GM18502 (cell line): ENCODE measurements around the gene FRMPD1.

ENCODE experiments used
- ATAC-seq: cut with Tn5 transposase; IDR thresholded peaks from one replicate; pipeline ENCODE4 v1.9.1; 2021; ENCODE audit warnings: mild to moderate bottlenecking; ENCODE audit not compliant: unreplicated experiment, poor library complexity

The FRMPD1 gene

DNA sequence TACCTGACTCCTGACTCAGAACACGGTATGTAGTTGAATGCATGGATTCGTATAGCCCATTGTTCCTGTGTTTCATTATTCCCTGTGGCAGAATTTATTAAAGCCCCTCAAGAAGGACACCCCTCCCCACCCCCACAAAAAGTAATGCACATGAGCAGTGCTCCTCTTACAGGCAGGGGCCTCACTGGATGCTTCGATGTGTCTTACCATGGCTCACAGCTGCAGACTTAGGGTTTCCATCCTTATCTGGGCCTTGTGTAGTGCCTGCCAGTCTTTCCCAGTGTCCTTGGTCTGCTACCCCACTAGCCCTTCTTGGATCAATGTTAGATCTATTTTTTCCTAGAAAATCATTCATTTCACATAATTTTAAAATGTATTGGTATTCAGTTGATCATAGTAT lies 119.2 kb downstream of the FRMPD1 start:
- ATAC-seq = no peak

DNA sequence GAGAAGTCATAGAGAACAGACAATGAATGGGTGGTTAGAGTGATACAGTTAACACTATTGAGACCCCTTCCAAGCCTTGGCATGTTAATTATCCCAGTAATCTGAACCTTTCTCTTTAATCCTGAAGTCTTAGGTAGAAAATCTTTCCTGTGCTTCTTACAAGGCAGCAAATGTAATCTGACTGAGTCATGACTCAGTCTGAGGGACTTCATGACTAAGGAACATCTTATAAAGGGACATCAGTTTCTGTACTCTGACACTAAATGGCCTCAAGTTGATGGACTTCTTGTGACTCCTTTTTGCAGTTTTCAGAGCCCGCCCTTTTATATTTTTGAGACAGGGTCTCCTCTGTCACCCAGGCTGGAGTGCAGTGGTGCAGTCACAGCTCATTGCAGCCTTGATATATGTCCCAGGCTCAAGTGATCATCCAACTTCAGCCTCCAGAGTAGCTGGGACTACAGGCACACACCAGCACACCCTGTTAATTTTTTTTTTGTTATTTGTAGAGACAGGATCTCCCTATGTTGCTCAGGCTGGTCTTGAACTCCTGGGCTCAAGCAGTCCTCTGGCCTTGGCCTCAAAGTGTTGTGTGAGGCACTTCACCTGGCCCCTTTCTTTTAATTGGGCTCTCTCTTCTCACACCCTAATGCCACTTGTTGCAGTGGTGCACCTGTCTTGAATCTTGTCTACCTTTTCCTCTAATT lies 124.6 kb downstream of the FRMPD1 start:
- no peak for ATAC-seq

DNA sequence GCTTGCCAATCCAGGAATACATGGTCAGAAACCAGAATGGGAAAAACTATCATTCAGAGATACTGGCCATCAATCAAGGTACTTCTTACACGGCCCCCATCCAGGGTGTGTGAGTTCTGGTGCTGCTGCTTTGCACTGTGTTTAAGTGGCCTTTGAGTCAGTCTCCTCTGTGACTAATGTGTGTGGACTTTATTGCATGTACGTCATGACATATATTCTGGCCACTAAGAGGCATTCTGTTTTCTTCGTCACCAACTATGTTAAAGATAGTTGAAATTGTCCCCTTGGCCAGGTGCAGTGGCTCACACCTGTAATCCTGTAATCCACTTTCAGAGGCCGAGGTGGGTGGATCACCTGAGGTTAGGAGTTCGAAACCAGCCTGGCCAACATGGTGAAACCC lies 125.6 kb downstream of the FRMPD1 start:
- no peak for ATAC-seq

DNA sequence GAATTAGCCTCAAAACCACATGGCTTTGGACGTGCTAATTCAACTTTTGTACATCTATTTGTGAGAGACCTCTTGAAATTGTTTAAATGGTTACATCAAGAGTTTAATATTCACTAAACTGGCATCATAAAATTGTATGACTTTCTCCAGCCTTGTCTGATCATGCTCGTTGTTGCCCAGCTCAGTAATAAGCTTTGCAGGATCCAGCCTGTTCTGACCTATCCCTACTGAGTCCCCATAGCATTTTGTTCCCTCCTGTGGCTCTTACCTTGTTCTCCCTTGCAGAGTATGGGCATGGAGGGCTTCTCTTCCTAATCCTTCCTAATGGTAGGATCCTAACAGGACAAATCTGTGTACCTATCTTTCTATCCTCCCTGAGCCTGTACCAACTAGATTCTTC lies 127.8 kb downstream of the FRMPD1 start:
- ATAC-seq = no peak

DNA sequence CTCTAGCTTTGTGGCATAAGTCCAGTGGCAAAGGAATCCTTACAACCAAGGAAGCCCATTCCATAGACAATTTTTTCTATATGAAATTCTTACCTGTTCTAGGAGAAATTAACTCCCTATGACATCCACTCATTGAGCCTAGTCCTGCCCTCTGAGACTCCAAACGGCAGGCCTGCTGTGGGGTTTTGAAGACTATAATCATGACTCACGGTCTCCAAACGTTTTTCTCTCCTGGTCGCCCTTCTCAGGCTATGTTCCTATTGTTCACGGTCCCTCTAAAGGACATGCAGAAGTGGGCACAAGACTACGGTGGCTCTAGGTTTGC lies 133.5 kb downstream of the FRMPD1 start:
- ATAC-seq = peak; percentile 9

DNA sequence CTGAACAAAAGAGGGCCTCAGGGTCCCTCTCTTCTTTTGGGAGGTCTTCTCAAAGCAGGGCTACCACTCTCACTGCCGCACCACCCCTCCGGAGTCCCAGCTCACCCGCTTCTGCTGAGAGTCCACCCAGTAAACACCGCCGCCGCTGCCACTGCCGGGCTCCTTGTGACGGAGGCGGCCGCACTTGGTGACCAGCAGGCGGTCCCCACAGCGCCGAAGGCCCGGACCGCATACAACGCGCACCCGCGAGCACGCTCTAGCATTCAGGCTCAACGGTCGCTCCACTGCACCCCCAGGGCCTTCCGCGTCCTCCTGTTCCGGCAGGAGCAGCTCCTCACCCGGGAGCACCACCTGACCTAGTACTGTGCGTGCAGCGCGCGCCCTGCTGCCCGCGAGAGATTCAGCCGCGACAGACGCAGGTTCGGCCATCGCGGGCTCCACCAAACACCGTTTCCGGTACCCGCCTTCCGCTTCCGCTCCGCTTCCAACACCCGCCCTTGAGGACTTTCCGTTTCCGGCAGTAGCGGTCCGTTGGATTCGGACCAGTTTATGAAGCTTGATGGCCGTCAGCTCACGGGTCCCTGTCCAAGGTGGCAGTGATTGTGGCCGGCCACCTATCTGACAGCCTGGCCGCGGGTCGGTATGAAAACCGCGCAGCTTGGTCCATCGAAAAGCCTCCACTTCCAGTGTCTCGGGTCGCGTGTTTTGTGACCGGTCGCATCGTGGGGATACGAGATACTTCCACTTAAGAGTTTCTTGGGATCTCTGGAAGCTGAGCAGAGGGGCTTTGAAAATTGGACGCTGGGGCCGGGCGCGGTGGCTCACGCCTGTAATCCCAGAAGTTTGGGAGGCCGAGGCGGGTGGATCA lies 134.1 kb downstream of the FRMPD1 start, which contains the start of gene EXOSC3:
Gene EXOSC3 (minus strand): TSS at position 449 of the 868 bp plus-strand sequence. CDS start 20 bp downstream, at position 429.
- peak; percentile 93 for ATAC-seq

DNA sequence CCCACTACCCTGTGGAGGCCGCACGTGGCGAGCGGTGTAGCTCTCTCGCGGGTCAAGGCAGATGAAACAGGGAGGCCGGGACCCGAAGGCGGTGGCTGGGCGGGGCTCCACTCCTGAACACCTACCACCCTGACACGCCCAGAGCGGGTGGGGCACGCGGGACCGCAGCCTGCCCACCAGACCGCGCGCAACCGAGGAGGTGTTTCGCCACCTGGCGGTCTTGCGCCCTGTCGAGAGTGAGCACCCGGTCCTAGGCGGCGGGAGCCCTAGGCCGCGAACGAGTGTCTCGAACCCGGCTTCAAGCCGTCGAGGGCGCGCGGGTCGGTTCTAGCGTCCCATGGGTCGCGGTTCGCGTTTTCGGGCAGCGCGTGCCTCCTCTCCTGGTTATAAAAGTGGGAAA lies 136.3 kb downstream of the FRMPD1 start:
- ATAC-seq = no peak

DNA sequence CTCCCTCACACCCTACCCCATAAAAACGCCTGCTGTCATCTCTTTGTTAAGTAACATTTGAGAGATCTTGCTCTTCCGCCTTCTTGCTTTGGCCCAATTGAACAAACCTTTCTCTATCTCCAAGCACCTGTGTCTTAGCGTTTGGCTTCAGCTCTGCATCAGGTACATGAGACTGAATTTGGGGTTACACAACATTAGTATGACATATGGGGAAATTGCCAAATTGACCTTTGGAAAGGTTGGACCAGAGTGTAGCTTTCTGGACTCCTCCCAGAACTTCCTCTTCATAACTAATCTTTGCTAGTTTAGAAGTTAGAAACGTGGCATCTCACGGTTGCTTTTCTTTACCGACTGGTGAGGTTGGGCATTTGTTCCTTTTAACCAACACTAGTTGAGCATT lies 137.6 kb downstream of the FRMPD1 start:
- ATAC-seq = no peak

DNA sequence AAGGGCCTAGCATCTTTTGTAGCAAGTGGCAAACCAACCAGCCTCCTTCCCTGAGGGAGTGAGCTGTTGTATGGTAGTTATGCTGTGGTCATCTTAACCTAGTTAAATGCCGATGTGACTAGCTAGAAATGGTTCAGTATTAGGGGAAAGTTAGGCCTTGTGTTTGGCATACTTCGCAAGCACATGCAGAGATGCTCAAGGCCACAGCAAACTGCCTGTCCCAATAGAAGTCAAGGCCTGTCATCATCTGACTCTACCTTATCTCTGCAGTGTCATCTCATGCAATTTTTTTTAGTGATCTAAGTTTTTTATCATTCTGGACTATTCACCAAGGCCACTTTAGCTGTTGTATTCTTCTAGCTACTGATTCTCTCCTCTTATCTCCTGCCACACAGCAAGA lies 139.3 kb downstream of the FRMPD1 start:
- no peak for ATAC-seq

DNA sequence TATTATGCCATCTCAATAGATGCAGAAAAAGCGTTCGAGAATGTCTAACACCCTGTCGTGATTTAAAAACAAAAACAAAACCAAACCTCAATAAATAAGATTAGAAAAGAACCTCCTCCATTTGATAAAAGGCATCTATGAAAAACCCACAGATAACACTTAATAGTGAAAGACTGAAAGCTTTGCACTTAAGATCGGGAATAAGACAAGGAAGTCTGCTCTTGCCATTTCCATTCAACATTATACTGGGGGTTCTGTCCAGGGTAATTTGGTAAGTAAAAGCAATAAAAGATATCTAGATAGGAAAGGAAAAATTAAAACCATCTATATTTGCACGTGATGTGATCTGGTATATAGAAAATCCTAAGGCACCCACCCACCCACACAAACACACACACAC lies 141.4 kb downstream of the FRMPD1 start:
- ATAC-seq = no peak

DNA sequence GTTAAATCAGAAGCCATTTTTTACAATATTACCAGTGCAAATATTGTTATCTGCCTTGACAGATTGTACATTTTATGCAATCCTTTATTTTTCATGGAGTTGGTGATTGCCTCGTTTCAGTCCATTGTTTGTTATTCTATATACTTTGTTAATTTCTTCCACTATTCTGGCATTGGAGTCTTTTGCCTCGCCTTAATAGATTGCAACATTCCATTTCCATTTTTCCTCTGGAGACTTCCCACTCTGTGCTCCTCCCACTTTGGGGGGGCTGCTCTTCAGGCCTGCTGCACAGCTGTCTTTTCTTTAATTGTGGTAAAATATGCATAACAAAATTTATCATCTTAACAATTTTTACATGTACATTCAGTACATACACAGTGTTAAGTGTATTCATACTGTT lies 145.5 kb downstream of the FRMPD1 start:
- no peak for ATAC-seq
